Inferior parietal cortex (tissue), 1 donor: ENCODE measurements around the gene HS6ST3.

Experiments
- DNase-seq: peaks from one replicate; pipeline ENCODE4 v3.0.0-alpha.2; 2016; ENCODE audit errors: extremely low spot score

Gene HS6ST3

GRCh38 chr13:96308568-96308967 lies 218.7 kb downstream of the HS6ST3 start:
- no peak for DNase-seq

- DNase-seq = no peak
These were observed 225.1 kb downstream of the HS6ST3 start for GRCh38 chr13:96314974-96315373.

GRCh38 chr13:96338030-96338429 lies 248.1 kb downstream of the HS6ST3 start:
- no peak for DNase-seq

- no peak for DNase-seq
These were observed 252.4 kb downstream of the HS6ST3 start for GRCh38 chr13:96342286-96342685.

- no peak for DNase-seq
These were observed 253.1 kb downstream of the HS6ST3 start for GRCh38 chr13:96342852-96343465.

GRCh38 chr13:96346921-96347320 lies 257.0 kb downstream of the HS6ST3 start:
- no peak for DNase-seq

- no peak for DNase-seq
These were observed 283.7 kb downstream of the HS6ST3 start for GRCh38 chr13:96373597-96373996.

- no peak for DNase-seq
These were observed 287.9 kb downstream of the HS6ST3 start for GRCh38 chr13:96377835-96378234.

GRCh38 chr13:96379967-96380366 lies 290.1 kb downstream of the HS6ST3 start:
- no peak for DNase-seq

GRCh38 chr13:96381681-96382080 lies 291.8 kb downstream of the HS6ST3 start:
- no peak for DNase-seq

- DNase-seq = no peak
These were observed 298.7 kb downstream of the HS6ST3 start for GRCh38 chr13:96388598-96388997.

GRCh38 chr13:96391606-96392005 lies 301.7 kb downstream of the HS6ST3 start:
- DNase-seq = no peak

GRCh38 chr13:96397807-96398206 lies 307.9 kb downstream of the HS6ST3 start:
- no peak for DNase-seq

- DNase-seq = no peak
These were observed 308.6 kb downstream of the HS6ST3 start for GRCh38 chr13:96398486-96398885.

- DNase-seq = no peak
These were observed 313.3 kb downstream of the HS6ST3 start for GRCh38 chr13:96403241-96403640.

- DNase-seq = no peak
These were observed 313.7 kb downstream of the HS6ST3 start for GRCh38 chr13:96403651-96404050.

- no peak for DNase-seq
These were observed 326.0 kb downstream of the HS6ST3 start for GRCh38 chr13:96415831-96416385.

- DNase-seq = no peak
These were observed 328.2 kb downstream of the HS6ST3 start for GRCh38 chr13:96417939-96418685.

- DNase-seq = no peak
These were observed 331.4 kb downstream of the HS6ST3 start for GRCh38 chr13:96421314-96421713.

- no peak for DNase-seq
These were observed 332.1 kb downstream of the HS6ST3 start for GRCh38 chr13:96422002-96422401.

GRCh38 chr13:96426167-96426566 lies 336.3 kb downstream of the HS6ST3 start:
- DNase-seq = no peak

GRCh38 chr13:96428911-96429310 lies 339.0 kb downstream of the HS6ST3 start:
- no peak for DNase-seq

GRCh38 chr13:96431044-96431581 lies 341.2 kb downstream of the HS6ST3 start:
- no peak for DNase-seq
